22Rv1 (cell line): ENCODE measurements around the gene ASCL2.

Experiments
- H3K27ac ChIP-seq: fragments of 450-650 bp; 2 replicates; pipeline ENCODE4 v1.5.1; 2017
- CTCF ChIP-seq: fragments of 450-650 bp; IDR thresholded peaks from 2 replicates; pipeline ENCODE4 v1.5.1; 2017; ENCODE audit warnings: mild to moderate bottlenecking
- ZFX ChIP-seq: fragments of 450-650 bp; IDR thresholded peaks from 2 replicates; pipeline ENCODE4 v1.6.1; 2017; ENCODE audit warnings: antibody characterized with exemption, borderline replicate concordance

ASCL2 gene

DNA sequence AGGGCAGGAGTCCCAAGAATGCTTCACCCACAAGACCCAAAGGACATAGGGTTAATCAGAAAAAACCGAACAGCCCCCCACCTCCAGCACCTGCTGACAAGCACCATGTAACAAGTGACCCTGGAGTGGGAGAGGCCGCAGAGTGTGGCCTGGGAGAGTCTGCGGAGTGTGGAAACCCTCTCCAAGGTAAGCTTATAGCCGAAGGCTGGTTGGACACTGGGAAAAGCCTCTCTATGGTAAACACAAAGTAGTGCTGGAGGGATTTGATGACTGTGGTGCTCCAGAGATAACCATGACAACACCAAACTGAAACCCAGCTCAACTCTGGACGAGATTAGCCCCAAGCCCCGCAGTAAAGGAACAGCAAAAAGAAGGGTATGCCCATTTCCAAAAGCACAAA is 19.2 kb downstream of the ASCL2 start:
- no peak for TF ChIP-seq CTCF
- TF ChIP-seq ZFX: no peak

DNA sequence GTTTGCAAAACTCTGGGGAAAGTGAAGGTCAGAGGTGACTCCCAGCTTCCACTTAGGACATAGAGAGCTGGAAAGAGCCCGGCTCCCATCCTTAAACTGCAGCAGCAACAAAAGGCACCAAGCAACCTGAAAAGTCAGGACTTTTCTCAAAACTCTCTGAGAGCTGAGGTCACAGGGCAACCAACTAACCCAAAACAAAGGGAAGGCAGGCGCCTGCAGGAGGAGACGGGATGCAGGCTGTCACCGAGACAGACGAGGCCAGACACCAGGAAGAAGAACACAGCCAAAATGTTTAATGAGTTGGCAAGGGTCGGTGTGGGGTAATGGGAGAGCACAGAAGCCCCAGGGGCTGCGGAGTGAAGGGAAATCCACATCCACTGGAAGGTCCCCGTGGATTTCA is 19.9 kb downstream of the ASCL2 start:
- no peak for TF ChIP-seq CTCF
- TF ChIP-seq ZFX: no peak
- H3K27ac ChIP-seq: no peak overlapping the region

More for the DNA sequence above, 19.2 kb downstream of the ASCL2 start:
- H3K27ac ChIP-seq: no peak overlapping the region

DNA sequence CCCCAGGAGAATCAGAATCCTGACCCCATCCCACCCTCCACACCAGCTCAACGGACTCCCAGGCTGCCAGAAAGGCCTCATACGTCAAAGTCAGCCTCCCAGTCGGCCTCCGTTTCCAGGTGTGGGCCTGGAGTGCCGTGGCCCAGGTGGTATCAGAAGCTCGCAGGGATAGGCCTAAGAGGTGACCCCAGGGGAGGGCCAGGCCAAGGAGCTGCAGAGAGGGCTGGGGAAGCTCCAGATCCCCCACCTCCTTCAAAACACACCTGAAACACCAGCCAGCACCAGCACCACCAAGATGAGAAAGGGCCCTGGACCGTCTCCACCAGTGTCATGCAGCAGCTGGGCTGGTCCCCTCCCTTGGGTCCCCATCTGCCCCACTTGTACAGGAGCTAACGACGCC is 20.3 kb downstream of the ASCL2 start:
- no peak overlapping the region for H3K27ac ChIP-seq
- no peak for TF ChIP-seq ZFX
- no peak for TF ChIP-seq CTCF

DNA sequence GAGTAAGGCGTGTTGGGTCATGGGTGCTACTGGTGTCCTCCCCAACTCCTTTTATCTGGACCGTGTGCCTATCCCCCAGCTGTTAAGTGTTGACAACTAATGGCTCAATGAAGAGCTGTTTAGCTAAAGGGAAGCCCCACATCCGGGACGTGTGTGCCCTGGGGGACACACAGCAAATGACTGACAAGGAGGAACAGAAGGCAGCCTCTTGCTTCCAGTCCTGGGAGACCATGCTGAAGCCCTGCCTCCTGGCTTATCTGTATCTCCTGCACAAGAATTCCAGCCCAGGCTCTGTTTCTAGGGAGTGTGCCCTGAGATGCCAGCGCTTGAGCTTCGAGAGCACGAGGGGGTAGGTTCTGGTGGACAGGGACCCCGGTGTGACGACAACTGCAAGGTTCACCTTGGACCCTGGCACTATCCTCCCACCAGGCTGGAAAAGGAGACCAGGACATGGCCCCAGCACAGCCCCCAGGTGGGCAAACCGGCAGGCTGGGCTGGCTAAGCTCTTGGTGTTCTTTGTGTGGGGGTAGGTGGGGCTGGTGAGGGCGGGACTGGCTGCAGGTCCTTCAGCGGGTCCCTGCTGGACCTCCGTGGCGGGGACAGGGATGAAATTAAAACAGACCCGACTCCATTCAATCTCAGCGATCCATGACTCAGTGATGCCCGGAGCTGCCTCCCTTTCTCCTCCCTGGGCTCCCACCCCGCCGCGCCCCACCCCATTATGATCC is 21.0 kb downstream of the ASCL2 start:
- TF ChIP-seq CTCF (no peak), ZFX (no peak)

DNA sequence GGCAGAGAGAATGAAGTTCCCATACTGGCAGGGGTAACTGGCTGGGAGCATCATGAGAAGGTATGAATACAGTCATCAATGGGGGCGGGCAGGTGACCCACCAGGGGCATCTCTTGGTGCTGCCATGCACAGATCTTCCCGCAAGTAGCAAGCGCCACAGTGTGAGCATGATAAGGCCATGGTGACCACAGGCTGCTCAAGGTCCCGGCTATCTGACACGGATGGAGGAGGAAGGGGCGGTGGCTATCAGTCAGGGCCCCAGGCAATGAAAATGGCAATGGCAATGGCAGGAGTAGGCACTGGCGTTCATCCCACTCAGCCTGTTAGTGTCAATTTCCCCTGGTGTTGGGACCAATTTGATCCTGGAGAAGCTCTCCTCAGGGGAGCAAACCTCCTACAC is 21.6 kb downstream of the ASCL2 start:
- TF ChIP-seq CTCF (no peak), ZFX (no peak)
- H3K27ac ChIP-seq: no peak overlapping the region

More for the DNA sequence above, 21.0 kb downstream of the ASCL2 start:
- no peak overlapping the region for H3K27ac ChIP-seq

DNA sequence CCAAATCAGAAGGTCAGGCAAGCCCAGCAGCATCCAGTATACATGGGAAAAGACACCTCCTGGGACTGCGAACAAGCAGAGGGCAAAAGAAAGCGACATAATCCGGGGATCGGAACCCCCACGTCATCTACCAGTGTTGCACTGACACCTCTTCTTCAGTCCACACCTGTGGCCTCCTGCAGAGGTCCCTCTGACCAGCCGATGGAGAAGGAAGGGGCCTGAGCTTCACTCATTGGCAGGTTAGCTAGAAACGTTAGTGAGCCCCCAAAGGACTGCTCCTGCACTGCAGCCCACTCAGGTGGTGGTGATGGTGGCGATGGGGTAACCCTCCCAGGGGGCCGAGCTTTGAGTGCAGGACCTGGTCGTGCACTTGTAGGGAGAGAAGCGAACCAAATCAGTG is 22.1 kb downstream of the ASCL2 start:
- TF ChIP-seq ZFX (no peak), CTCF (no peak)
- H3K27ac ChIP-seq: no peak overlapping the region

DNA sequence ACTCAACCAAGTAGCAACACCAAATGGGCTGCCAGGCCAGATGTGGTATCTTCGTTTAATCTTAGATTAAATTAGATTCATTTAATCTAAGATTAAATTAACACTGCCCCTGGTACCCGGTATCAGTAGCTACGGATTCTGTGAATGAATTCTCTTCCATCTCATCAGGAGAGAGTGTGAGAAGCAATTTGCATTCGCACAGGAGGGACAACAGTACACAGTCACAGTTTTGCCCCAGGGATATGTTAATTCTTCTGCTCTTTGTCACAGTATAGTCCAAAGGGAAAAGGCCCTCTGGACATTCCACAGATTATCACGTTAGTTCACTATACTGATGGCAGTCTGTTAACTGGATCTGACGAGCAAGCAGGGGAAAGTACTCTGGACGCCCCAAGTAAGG is 22.9 kb downstream of the ASCL2 start:
- no peak for TF ChIP-seq CTCF
- no peak for TF ChIP-seq ZFX
- H3K27ac ChIP-seq: no peak overlapping the region
